Parathyroid adenoma (tissue), 2 donors: ENCODE data around the gene PPIL4.

Experiments used
- H2AFZ ChIP-seq: fragments of 300-600 bp; sonication (generic); one replicate; pipeline ENCODE4 v1.7.0; 2017; ENCODE audit warnings: antibody characterized with exemption, mild to moderate bottlenecking
- H3K27ac ChIP-seq: fragments of 300-600 bp; sonication (generic); one replicate; pipeline ENCODE4 v1.7.0; 2017
- H3K27me3 ChIP-seq: fragments of 300-600 bp; sonication (generic); one replicate; pipeline ENCODE4 v1.7.0; 2017; ENCODE audit warnings: low read length; ENCODE audit not compliant: control insufficient read depth, insufficient read depth
- H3K36me3 ChIP-seq: fragments of 300-600 bp; sonication (generic); one replicate; pipeline ENCODE4 v1.7.0; 2017; ENCODE audit warnings: low read length; ENCODE audit not compliant: control insufficient read depth, insufficient read depth
- H3K4me1 ChIP-seq: fragments of 300-600 bp; sonication (generic); one replicate; pipeline ENCODE4 v1.7.0; 2017; ENCODE audit warnings: control low read depth
- H3K4me2 ChIP-seq: fragments of 300-600 bp; sonication (generic); one replicate; pipeline ENCODE4 v1.7.0; 2017; ENCODE audit warnings: low read length
- H3K4me3 ChIP-seq: fragments of 300-600 bp; sonication (generic); one replicate; pipeline ENCODE4 v1.7.0; 2017; ENCODE audit warnings: low read depth, low read length
- H3K79me2 ChIP-seq: fragments of 300-600 bp; sonication (generic); one replicate; pipeline ENCODE4 v1.7.0; 2017; ENCODE audit warnings: control low read depth
- H3K9ac ChIP-seq: fragments of 300-600 bp; sonication (generic); one replicate; pipeline ENCODE4 v1.7.0; 2017; ENCODE audit warnings: mild to moderate bottlenecking
- H3K9me3 ChIP-seq: fragments of 300-600 bp; sonication (generic); one replicate; pipeline ENCODE4 v1.7.0; 2017; ENCODE audit warnings: low read length; ENCODE audit not compliant: control insufficient read depth
- CTCF ChIP-seq: fragments of 300-600 bp; sonication (generic); IDR thresholded peaks from one replicate; pipeline ENCODE4 v1.7.0; 2017; ENCODE audit warnings: antibody characterized with exemption, mild to moderate bottlenecking
- donor health status: primary hyperparathyroidism.

PPIL4 gene

GRCh38 chr6:149513915-149514314, 31.9 kb downstream of the PPIL4 start:
- H3K36me3 ChIP-seq = no peaks in the 10 kb centered on the region
- H3K4me2 ChIP-seq = no peak overlapping the region

DNA sequence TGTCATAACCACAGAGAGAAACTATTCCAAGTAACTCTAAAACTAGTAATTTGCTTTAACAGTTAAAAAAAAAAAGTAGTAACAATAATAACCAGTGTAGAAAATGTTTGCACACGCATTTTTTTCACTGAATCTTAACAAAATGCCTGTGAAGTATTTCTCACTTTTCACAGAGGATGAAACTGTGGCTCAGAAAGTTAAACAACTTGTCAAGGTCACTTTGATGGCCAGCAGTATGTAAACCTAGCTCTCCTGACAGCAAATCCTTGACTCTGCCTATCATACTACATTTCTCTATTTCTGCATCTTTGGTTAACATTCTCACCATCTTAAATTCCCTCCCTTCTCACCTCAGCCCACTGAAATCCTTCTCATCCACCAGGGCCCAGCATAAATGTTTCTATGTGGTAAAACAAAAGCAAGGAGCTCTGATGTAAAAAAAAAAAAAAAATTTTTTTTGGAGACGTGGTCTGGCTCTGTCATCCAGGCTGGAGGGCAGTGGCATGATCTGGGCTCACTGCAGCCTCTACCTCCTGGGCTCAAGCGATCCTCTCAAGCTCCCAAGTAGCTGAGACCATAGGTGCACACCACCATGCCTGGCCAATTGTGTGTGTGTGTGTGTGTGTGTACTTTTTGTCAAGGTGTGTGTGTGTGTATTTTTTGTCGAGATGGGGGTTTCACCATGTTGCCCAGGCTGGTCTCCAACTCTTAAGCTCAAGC, 34.9 kb downstream of the PPIL4 start:
- Histone ChIP-seq H2AFZ (no peak overlapping the region), H3K4me1 (no peaks in the 10 kb centered on the region), H3K4me3 (no peak overlapping the region), H3K36me3 (no peaks in the 10 kb centered on the region), H3K27me3 (no peaks in the 10 kb centered on the region), H3K79me2 (no peaks in the 10 kb centered on the region), H3K27ac (no peak overlapping the region), H3K9me3 (no peaks in the 10 kb centered on the region), H3K9ac (no peak overlapping the region), H3K4me2 (no peak overlapping the region)
- TF ChIP-seq CTCF = no peak

More at GRCh38 chr6:149513915-149514314, 31.9 kb downstream of the PPIL4 start:
- H3K9ac ChIP-seq = no peak overlapping the region
- H3K4me3 ChIP-seq = no peak overlapping the region
- no peaks in the 10 kb centered on the region for H3K79me2 ChIP-seq
- H3K4me1 ChIP-seq = no peaks in the 10 kb centered on the region
- H3K9me3 ChIP-seq = no peaks in the 10 kb centered on the region
- H2AFZ ChIP-seq = no peak overlapping the region
- TF ChIP-seq CTCF = no peak
- no peaks in the 10 kb centered on the region for H3K27me3 ChIP-seq
- H3K27ac ChIP-seq = no peak overlapping the region

DNA sequence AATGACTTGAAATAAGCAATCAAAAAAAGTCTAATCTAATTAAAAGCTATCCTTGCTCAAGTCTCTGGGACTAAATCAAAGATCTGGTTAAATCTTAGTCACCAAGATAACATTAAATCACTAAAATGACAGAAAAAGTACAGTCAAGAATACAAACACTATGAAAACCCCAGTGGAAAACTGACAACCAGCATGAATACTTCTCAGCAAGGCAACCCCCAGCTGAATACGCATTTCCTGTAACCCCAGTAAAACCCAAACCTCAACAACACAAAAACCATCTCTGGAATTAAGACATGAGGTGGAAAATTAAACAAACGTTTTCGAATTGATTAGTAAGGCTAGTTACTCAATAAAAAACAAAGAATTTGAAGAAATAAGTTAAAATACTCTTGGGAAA, 37.4 kb downstream of the PPIL4 start:
- no peaks in the 10 kb centered on the region for H3K9me3 ChIP-seq
- H3K4me1 ChIP-seq = no peaks in the 10 kb centered on the region
- no peak for TF ChIP-seq CTCF
- no peak overlapping the region for H3K4me3 ChIP-seq
- no peaks in the 10 kb centered on the region for H3K36me3 ChIP-seq
- no peak overlapping the region for H3K4me2 ChIP-seq
- no peak overlapping the region for H3K9ac ChIP-seq
- no peak overlapping the region for H2AFZ ChIP-seq
- no peak overlapping the region for H3K27ac ChIP-seq
- no peaks in the 10 kb centered on the region for H3K27me3 ChIP-seq
- H3K79me2 ChIP-seq = no peaks in the 10 kb centered on the region

GRCh38 chr6:149503872-149504271, 42.0 kb downstream of the PPIL4 start:
- Histone ChIP-seq H3K9me3 (no peaks in the 10 kb centered on the region), H3K36me3 (no peaks in the 10 kb centered on the region), H3K27me3 (no peaks in the 10 kb centered on the region), H3K4me2 (no peak overlapping the region), H2AFZ (no peak overlapping the region), H3K4me3 (no peak overlapping the region), H3K27ac (no peak overlapping the region), H3K4me1 (no peaks in the 10 kb centered on the region), H3K9ac (no peak overlapping the region), H3K79me2 (no peaks in the 10 kb centered on the region)
- TF ChIP-seq CTCF = no peak

DNA sequence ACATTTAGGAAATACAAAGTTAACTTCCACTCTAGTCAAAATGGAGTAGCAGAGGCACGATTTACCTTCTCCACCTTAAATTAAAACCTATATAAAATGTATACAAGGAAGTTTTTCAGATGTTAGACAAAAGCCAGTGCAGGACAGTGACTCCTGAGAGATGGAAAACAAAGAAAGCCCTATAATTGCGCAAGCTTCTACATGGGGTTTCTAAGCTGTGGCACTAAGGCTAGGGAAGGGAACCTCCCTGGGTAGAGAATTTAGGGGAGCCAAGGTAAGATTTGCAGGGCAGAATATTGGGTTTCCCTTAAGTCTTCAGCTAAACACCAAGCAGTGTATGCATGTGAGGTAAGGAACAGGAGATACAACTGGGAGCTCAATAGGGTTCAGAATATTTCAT, 42.6 kb downstream of the PPIL4 start:
- Histone ChIP-seq H3K4me1 (no peaks in the 10 kb centered on the region), H3K27me3 (no peaks in the 10 kb centered on the region), H3K27ac (no peak overlapping the region), H3K9ac (no peak overlapping the region), H3K9me3 (no peaks in the 10 kb centered on the region), H3K4me2 (no peak overlapping the region), H3K36me3 (no peaks in the 10 kb centered on the region), H3K4me3 (no peak overlapping the region), H2AFZ (no peak overlapping the region), H3K79me2 (no peaks in the 10 kb centered on the region)
- no peak for TF ChIP-seq CTCF
